CD4-positive, CD25-positive, alpha-beta regulatory T cell (primary cell): ENCODE measurements around the gene SSBP4. TPM values are rescaled to one million over a fixed set of nuclear protein-coding genes. Genes with fewer than 3 reads are reported as not detected.

ENCODE experiments used
- ATAC-seq, 2 donors: fragments of 150-1000 bp; cut with Tn5 transposase; one replicate each; pipeline ENCODE4 v1.10.0; 2021; ENCODE audit warnings: low read depth in 2 of 2, moderate number of reproducible peaks in 2 of 2, moderate library complexity in 1 of 2
- DNase-seq, 3 donors: peaks; one replicate each; pipeline versions ENCODE4 v3.0.0 to v3.0.0-alpha.2; 2012 to 2022; ENCODE audit warnings: mixed read lengths in 1 of 3
- H3K27ac ChIP-seq: one replicate; pipeline ENCODE4 v1.7.0; 2013; ENCODE audit warnings: mild to moderate bottlenecking, low read length; ENCODE audit not compliant: insufficient read depth, poor library complexity, severe bottlenecking
- H3K27me3 ChIP-seq: one replicate; pipeline ENCODE4 v1.7.0; 2013; ENCODE audit warnings: low read length; ENCODE audit not compliant: control insufficient read depth, insufficient read depth
- H3K36me3 ChIP-seq: one replicate; pipeline ENCODE4 v1.7.0; 2013; ENCODE audit warnings: mild to moderate bottlenecking, low read length, moderate library complexity; ENCODE audit not compliant: control insufficient read depth, insufficient read depth
- H3K4me1 ChIP-seq: 2 replicates; pipeline ENCODE4 v1.7.0; 2013; ENCODE audit warnings: mild to moderate bottlenecking, low read length; ENCODE audit not compliant: insufficient read depth, control insufficient read depth, poor library complexity, severe bottlenecking
- H3K4me3 ChIP-seq: one replicate; pipeline ENCODE4 v1.7.0; 2013; ENCODE audit warnings: low read depth, mild to moderate bottlenecking, low read length, moderate library complexity
- H3K9me3 ChIP-seq, 2 experiments: 1 replicate in 1 of 2; 2 replicates in 1 of 2; pipeline ENCODE4 v1.7.0; 2013; ENCODE audit warnings: low read length in 2 of 2, mild to moderate bottlenecking in 1 of 2, moderate library complexity in 1 of 2; ENCODE audit not compliant: control insufficient read depth in 2 of 2
- H3K27ac Mint-ChIP-seq, 3 donors: one replicate each; pipeline ENCODE4 v1.8.0; 2020 to 2022; ENCODE audit warnings: mild to moderate bottlenecking in 3 of 3, mixed read lengths in 3 of 3, moderate library complexity in 2 of 3
- H3K27me3 Mint-ChIP-seq: one replicate; pipeline ENCODE4 v1.8.0; 2022; ENCODE audit warnings: mild to moderate bottlenecking, mixed read lengths
- H3K36me3 Mint-ChIP-seq: one replicate; pipeline ENCODE4 v1.8.0; 2020; ENCODE audit warnings: mixed read lengths
- H3K4me1 Mint-ChIP-seq, 4 donors: one replicate each; pipeline ENCODE4 v1.8.0; 2020 to 2022; ENCODE audit warnings: mixed read lengths in 4 of 4, mild to moderate bottlenecking in 1 of 4
- H3K4me3 Mint-ChIP-seq, 4 donors: one replicate each; pipeline ENCODE4 v1.8.0; 2020 to 2022; ENCODE audit warnings: mild to moderate bottlenecking in 4 of 4, mixed read lengths in 4 of 4, moderate library complexity in 3 of 4
- H3K9me3 Mint-ChIP-seq, 7 donors: one replicate each; pipeline ENCODE4 v1.8.0; 2020 to 2022; ENCODE audit warnings: mixed read lengths in 7 of 7, mild to moderate bottlenecking in 3 of 7, moderate library complexity in 2 of 7
- polyA plus RNA-seq, 4 donors: library from polyadenylated mRNA; unstranded; fragments of 300-500 nt; fragmentation: Illumina TruSeq; gene quantifications; one replicate each; pipeline ENCODE4 v1.2.3, GENCODE V29; 2021
- total RNA-seq: library from RNA; stranded (reverse); gene quantifications from one replicate; pipeline ENCODE4 v1.2.3, GENCODE V29; 2022

SSBP4 gene
- total and polyA plus RNA-seq, 5 donors from 2014 or later = 47.3 to 97.9 (median 82.3) TPM

- no peak for ATAC-seq
- H3K27me3 Mint-ChIP-seq = peaks cover 58% of the 10 kb centered on the region
These were observed 34.4 kb upstream of the SSBP4 start for GRCh38 chr19:18384775-18385174.

GRCh38 chr19:18385359-18385674 lies 33.9 kb upstream of the SSBP4 start:
- Histone ChIP-seq H3K27me3 (peaks cover 11% of the 10 kb centered on the region), H3K9me3 (no peaks in the 10 kb centered on the region), H3K4me3 (no peak overlapping the region), H3K27ac (no peak overlapping the region), H3K4me1 (peaks cover 11% of the 10 kb centered on the region), H3K36me3 (no peaks in the 10 kb centered on the region)
- no peak overlapping the region for H3K4me3 Mint-ChIP-seq
- DNase-seq (no peak), ATAC-seq (no peak)
- H3K9me3 Mint-ChIP-seq = no peaks in the 10 kb centered on the region
- H3K27me3 Mint-ChIP-seq = peaks cover 59% of the 10 kb centered on the region
- peaks cover 0 to 14% (median 4%) of the 10 kb centered on the region in 4 donors for H3K4me1 Mint-ChIP-seq
- peak overlapping the region in 1 of 3 donors; percentile 32 for H3K27ac Mint-ChIP-seq
- H3K36me3 Mint-ChIP-seq = no peaks in the 10 kb centered on the region

More at GRCh38 chr19:18384775-18385174, 34.4 kb upstream of the SSBP4 start:
- Histone ChIP-seq H3K9me3 (no peaks in the 10 kb centered on the region), H3K27me3 (peaks cover 11% of the 10 kb centered on the region), H3K4me3 (no peak overlapping the region), H3K27ac (no peak overlapping the region), H3K36me3 (no peaks in the 10 kb centered on the region), H3K4me1 (peaks cover 11% of the 10 kb centered on the region)
- H3K4me1 Mint-ChIP-seq = peaks cover 0 to 14% (median 4%) of the 10 kb centered on the region in 4 donors
- no peaks in the 10 kb centered on the region for H3K36me3 Mint-ChIP-seq
- no peak overlapping the region for H3K27ac Mint-ChIP-seq
- no peak overlapping the region for H3K4me3 Mint-ChIP-seq
- H3K9me3 Mint-ChIP-seq = no peaks in the 10 kb centered on the region
- no peak for DNase-seq

- Mint-ChIP-seq H3K4me1 (peaks cover 0 to 14% (median 4%) of the 10 kb centered on the region in 4 donors), H3K27ac (peak within 1 kb of the TSS in 1 of 3 donors; percentile 32), H3K4me3 (no peak within 1 kb of the TSS), H3K9me3 (no peaks in the 10 kb centered on the region), H3K36me3 (no peaks in the 10 kb centered on the region), H3K27me3 (peaks cover 65% of the 10 kb centered on the region)
- Histone ChIP-seq H3K36me3 (no peaks in the 10 kb centered on the region), H3K4me3 (no peak within 1 kb of the TSS), H3K9me3 (no peaks in the 10 kb centered on the region), H3K4me1 (peaks cover 11% of the 10 kb centered on the region), H3K27me3 (peaks cover 11% of the 10 kb centered on the region), H3K27ac (no peak within 1 kb of the TSS)
- DNase-seq (peak in 1 of 3 donors; percentile 16), ATAC-seq (no peak)
These were observed 33.3 kb upstream of the SSBP4 start, which contains the start of gene GDF15 for GRCh38 chr19:18385675-18386542. Gene GDF15, plus strand, starts transcription at chr19:18386158. Its CDS starts 32 bp downstream, at chr19:18386190.

- Histone ChIP-seq H3K27me3 (peaks cover 11% of the 10 kb centered on the region), H3K36me3 (no peaks in the 10 kb centered on the region), H3K27ac (no peak overlapping the region), H3K9me3 (no peaks in the 10 kb centered on the region), H3K4me3 (no peak overlapping the region), H3K4me1 (peaks cover 11% of the 10 kb centered on the region)
- peaks cover 0 to 14% (median 4%) of the 10 kb centered on the region in 4 donors for H3K4me1 Mint-ChIP-seq
- H3K27ac Mint-ChIP-seq = peak overlapping the region in 2 of 3 donors; percentile 9 to 58
- H3K4me3 Mint-ChIP-seq = peak overlapping the region in 1 of 4 donors; percentile 27
- no peaks in the 10 kb centered on the region for H3K9me3 Mint-ChIP-seq
- H3K36me3 Mint-ChIP-seq = no peaks in the 10 kb centered on the region
- no peak for ATAC-seq
- peaks cover 69% of the 10 kb centered on the region for H3K27me3 Mint-ChIP-seq
- DNase-seq = no peak
These were observed 32.5 kb upstream of the SSBP4 start for GRCh38 chr19:18386543-18387271.

GRCh38 chr19:18388100-18388959 lies 30.9 kb upstream of the SSBP4 start:
- Mint-ChIP-seq H3K9me3 (no peaks in the 10 kb centered on the region), H3K27ac (no peak overlapping the region), H3K27me3 (peaks cover 69% of the 10 kb centered on the region), H3K4me3 (peak overlapping the region in 3 of 4 donors; percentile 56 to 83 (median 78)), H3K36me3 (no peaks in the 10 kb centered on the region), H3K4me1 (peaks cover 0 to 14% (median 4%) of the 10 kb centered on the region in 4 donors)
- DNase-seq (peak; percentile 63 to 70 (median 67)), ATAC-seq (peak; percentile 80 to 84)
- peaks cover 11% of the 10 kb centered on the region for H3K4me1 ChIP-seq
- peaks cover 11% of the 10 kb centered on the region for H3K27me3 ChIP-seq
- no peaks in the 10 kb centered on the region for H3K36me3 ChIP-seq
- no peak overlapping the region for H3K4me3 ChIP-seq
- no peaks in the 10 kb centered on the region for H3K9me3 ChIP-seq
- no peak overlapping the region for H3K27ac ChIP-seq

GRCh38 chr19:18388960-18389725 lies 30.1 kb upstream of the SSBP4 start:
- no peak overlapping the region for H3K4me3 ChIP-seq
- H3K9me3 ChIP-seq = no peaks in the 10 kb centered on the region
- H3K27me3 ChIP-seq = peaks cover 11% of the 10 kb centered on the region
- no peak for ATAC-seq
- H3K27me3 Mint-ChIP-seq = peaks cover 74% of the 10 kb centered on the region
- H3K4me1 Mint-ChIP-seq = peaks cover 0 to 14% (median 6%) of the 10 kb centered on the region in 4 donors
- H3K27ac Mint-ChIP-seq = no peak overlapping the region
- H3K27ac ChIP-seq = no peak overlapping the region
- H3K9me3 Mint-ChIP-seq = no peaks in the 10 kb centered on the region
- peak overlapping the region in 3 of 4 donors; percentile 11 to 83 (median 56) for H3K4me3 Mint-ChIP-seq
- H3K36me3 ChIP-seq = no peaks in the 10 kb centered on the region
- H3K36me3 Mint-ChIP-seq = no peaks in the 10 kb centered on the region
- peaks cover 11% of the 10 kb centered on the region for H3K4me1 ChIP-seq
- DNase-seq = no peak

- Mint-ChIP-seq H3K27me3 (peaks cover 74% of the 10 kb centered on the region), H3K27ac (no peak overlapping the region), H3K4me3 (peak overlapping the region in 3 of 4 donors; percentile 11 to 56 (median 42)), H3K4me1 (peaks cover 0 to 14% (median 6%) of the 10 kb centered on the region in 4 donors), H3K9me3 (no peaks in the 10 kb centered on the region), H3K36me3 (no peaks in the 10 kb centered on the region)
- ATAC-seq (no peak), DNase-seq (no peak)
- Histone ChIP-seq H3K4me3 (no peak overlapping the region), H3K36me3 (no peaks in the 10 kb centered on the region), H3K9me3 (no peaks in the 10 kb centered on the region), H3K27ac (no peak overlapping the region), H3K4me1 (peaks cover 11% of the 10 kb centered on the region), H3K27me3 (peaks cover 11% of the 10 kb centered on the region)
These were observed 29.5 kb upstream of the SSBP4 start for GRCh38 chr19:18389726-18390064.
